ENCODE results near the gene HMG20B.

Gene HMG20B

DNA sequence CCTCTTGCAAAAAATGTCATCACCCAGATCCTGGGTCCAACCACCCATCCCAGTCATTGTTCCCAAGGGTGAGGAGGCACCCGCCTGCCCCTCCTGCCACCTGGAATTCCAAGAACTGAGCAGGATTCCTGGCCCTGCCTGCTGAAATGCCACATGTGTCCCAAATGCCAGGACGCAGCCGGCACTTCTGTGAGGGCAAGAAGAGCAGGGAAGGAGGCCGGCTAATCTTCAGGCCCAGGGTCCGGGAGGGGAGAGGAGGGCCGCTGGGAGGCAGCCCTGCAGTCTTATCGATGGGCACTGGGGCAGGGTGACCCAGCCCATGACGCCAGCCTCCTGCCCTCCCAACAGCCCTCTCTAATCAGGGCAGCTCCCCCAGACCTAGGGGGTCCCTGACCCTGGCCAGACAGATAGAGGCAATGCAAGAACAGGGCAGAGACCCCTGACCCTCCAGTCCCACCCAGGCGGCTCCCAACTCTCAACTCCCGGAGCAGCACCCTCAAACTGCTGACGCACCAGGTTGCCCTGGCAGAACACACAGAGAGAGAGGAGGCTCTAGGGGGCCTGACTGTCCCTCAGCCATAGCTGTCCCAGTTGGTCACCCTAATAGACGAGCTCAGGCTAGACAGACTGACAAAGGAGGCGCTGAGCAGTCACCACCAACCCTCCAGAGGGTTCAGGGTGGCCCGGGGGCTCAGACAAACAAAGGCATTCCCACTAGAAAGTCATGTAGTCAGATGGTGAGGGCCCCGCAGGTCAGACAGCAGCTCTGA is 16.9 kb upstream of the HMG20B start:
- Histone ChIP-seq H3K79me2 (ENCODE audit: low read length) (peaks cover 62% of the 10 kb centered on the region), H2AFZ (ENCODE audit: low read depth, low read length) (no peak overlapping the region), H4K20me1 (ENCODE audit: insufficient read depth, low read length) (peaks cover 6% of the 10 kb centered on the region), H3K36me3 (replicated peaks; ENCODE audit: low read depth, low read length) (peaks cover 20% of the 10 kb centered on the region), H3K27ac (ENCODE audit: low read length) (no peak overlapping the region), H3K4me2 (ENCODE audit: low read length) (peak overlapping the region; percentile 93), H3K27me3 (ENCODE audit: low read depth, low read length) (no peaks in the 10 kb centered on the region), H3K4me3 (ENCODE audit: low read length) (peak overlapping the region; percentile 95), H3K9me3 (ENCODE audit: insufficient read depth, low read length) (no peaks in the 10 kb centered on the region), H3K4me1 (ENCODE audit: low read length) (peaks cover 44% of the 10 kb centered on the region), H3K9ac (ENCODE audit: low read length) (peak overlapping the region; percentile 90; the same call in 1 of the 2 replicates)
- no peak for TF ChIP-seq EZH2phosphoT487 (IDR thresholded peaks at IDR 0.05; ENCODE audit: low read depth)
- TF ChIP-seq, protein P1, sequence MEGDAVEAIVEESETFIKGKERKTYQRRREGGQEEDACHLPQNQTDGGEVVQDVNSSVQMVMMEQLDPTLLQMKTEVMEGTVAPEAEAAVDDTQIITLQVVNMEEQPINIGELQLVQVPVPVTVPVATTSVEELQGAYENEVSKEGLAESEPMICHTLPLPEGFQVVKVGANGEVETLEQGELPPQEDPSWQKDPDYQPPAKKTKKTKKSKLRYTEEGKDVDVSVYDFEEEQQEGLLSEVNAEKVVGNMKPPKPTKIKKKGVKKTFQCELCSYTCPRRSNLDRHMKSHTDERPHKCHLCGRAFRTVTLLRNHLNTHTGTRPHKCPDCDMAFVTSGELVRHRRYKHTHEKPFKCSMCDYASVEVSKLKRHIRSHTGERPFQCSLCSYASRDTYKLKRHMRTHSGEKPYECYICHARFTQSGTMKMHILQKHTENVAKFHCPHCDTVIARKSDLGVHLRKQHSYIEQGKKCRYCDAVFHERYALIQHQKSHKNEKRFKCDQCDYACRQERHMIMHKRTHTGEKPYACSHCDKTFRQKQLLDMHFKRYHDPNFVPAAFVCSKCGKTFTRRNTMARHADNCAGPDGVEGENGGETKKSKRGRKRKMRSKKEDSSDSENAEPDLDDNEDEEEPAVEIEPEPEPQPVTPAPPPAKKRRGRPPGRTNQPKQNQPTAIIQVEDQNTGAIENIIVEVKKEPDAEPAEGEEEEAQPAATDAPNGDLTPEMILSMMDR (IDR thresholded peaks at IDR 0.05; ENCODE audit: low read depth, low read length), result no peak

DNA sequence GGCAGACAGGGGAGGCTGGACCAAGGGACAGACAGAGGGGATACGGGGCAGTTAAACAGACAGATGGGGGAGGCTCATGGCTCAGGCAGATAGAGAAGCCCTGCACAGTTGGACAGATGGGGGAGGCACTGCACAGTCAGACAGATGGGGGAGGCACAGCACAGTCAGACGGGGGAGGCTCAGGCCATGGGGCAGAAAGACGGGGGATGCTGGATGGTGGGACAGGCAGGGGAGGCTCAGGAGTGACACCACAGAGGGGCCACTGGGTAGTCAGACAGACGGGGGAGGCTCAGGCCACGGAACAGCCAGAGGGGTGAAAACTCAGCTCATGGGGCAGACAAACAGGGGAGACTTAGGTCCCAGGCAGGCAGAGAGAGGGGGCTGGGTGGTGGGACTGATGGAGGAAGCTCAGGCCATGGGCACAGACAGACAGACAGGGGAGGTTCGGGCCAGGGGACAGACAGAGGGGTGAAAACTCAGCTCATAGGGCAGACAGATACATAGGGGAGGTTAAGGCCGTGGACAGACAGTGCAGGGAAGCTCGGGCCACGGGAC is 16.2 kb upstream of the HMG20B start:
- peak overlapping the region; percentile 95 for H3K4me3 ChIP-seq (ENCODE audit: low read length)
- H3K36me3 ChIP-seq (replicated peaks; ENCODE audit: low read depth, low read length), result peaks cover 13% of the 10 kb centered on the region
- no peaks in the 10 kb centered on the region for H3K9me3 ChIP-seq (ENCODE audit: insufficient read depth, low read length)
- H3K4me1 ChIP-seq (ENCODE audit: low read length), result peaks cover 44% of the 10 kb centered on the region
- H3K27ac ChIP-seq (ENCODE audit: low read length), result peak overlapping the region; percentile 23
- H2AFZ ChIP-seq (ENCODE audit: low read depth, low read length), result no peak overlapping the region
- H4K20me1 ChIP-seq (ENCODE audit: insufficient read depth, low read length), result peaks cover 6% of the 10 kb centered on the region
- H3K79me2 ChIP-seq (ENCODE audit: low read length), result peaks cover 55% of the 10 kb centered on the region
- H3K27me3 ChIP-seq (ENCODE audit: low read depth, low read length), result no peaks in the 10 kb centered on the region
- no peak for TF ChIP-seq EZH2phosphoT487 (IDR thresholded peaks at IDR 0.05; ENCODE audit: low read depth)
- TF ChIP-seq, protein P1 (IDR thresholded peaks at IDR 0.05; ENCODE audit: low read depth, low read length), result no peak
- H3K4me2 ChIP-seq (ENCODE audit: low read length), result peak overlapping the region; percentile 93
- H3K9ac ChIP-seq (ENCODE audit: low read length), result peak overlapping the region; percentile 90

DNA sequence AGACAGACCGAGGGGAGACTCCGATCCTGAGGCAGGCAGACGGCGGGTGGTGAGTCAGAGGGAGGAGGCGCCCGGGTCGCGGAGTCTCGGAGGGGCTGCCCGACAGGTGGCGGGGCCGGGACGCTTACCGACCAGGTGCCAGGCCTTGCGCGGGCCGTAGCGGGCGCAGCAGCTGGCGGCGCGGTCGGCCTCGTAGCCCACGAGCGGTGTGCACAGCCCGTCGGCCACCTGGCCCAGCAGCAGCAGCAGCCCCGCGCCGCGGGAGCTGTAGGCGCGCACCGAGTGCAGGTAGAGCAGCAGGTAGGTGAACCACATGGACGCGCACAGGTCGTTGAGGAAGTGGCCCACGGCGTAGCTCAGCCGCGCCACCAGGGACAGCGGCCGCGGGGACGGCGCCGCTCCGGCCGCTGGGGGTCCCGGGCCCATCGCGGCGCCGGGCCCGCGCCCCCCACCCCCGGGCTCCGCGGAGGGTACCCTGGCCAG is 15.7 kb upstream of the HMG20B start:
- Histone ChIP-seq H2AFZ (ENCODE audit: low read depth, low read length) (no peak overlapping the region), H3K4me2 (ENCODE audit: low read length) (peak overlapping the region; percentile 93), H3K4me3 (ENCODE audit: low read length) (peak overlapping the region; percentile 95), H3K9ac (ENCODE audit: low read length) (peak overlapping the region; percentile 90), H3K79me2 (ENCODE audit: low read length) (peaks cover 50% of the 10 kb centered on the region), H3K27ac (ENCODE audit: low read length) (peak overlapping the region; percentile 23), H4K20me1 (ENCODE audit: insufficient read depth, low read length) (peaks cover 6% of the 10 kb centered on the region), H3K36me3 (replicated peaks; ENCODE audit: low read depth, low read length) (peaks cover 13% of the 10 kb centered on the region), H3K9me3 (ENCODE audit: insufficient read depth, low read length) (no peaks in the 10 kb centered on the region), H3K27me3 (ENCODE audit: low read depth, low read length) (no peaks in the 10 kb centered on the region), H3K4me1 (ENCODE audit: low read length) (peaks cover 44% of the 10 kb centered on the region)
- TF ChIP-seq, protein P1 (IDR thresholded peaks at IDR 0.05; ENCODE audit: low read depth, low read length), result no peak
- TF ChIP-seq EZH2phosphoT487 (IDR thresholded peaks at IDR 0.05; ENCODE audit: low read depth), result no peak
